SKM-1 (cell line): Measurements from ENCODE around the gene CAMKV.
"Not testable (repeated sequence)": the region's sequence is repeated elsewhere in the genome, so short reads cannot be mapped to it uniquely, and the experiment has no call there.

Source experiments
- DNase-seq: peaks from one replicate; lab custom pipeline; 2025; ENCODE audit not compliant: unreplicated experiment; lab: John Stamatoyannopoulos, UW

Gene CAMKV

DNA sequence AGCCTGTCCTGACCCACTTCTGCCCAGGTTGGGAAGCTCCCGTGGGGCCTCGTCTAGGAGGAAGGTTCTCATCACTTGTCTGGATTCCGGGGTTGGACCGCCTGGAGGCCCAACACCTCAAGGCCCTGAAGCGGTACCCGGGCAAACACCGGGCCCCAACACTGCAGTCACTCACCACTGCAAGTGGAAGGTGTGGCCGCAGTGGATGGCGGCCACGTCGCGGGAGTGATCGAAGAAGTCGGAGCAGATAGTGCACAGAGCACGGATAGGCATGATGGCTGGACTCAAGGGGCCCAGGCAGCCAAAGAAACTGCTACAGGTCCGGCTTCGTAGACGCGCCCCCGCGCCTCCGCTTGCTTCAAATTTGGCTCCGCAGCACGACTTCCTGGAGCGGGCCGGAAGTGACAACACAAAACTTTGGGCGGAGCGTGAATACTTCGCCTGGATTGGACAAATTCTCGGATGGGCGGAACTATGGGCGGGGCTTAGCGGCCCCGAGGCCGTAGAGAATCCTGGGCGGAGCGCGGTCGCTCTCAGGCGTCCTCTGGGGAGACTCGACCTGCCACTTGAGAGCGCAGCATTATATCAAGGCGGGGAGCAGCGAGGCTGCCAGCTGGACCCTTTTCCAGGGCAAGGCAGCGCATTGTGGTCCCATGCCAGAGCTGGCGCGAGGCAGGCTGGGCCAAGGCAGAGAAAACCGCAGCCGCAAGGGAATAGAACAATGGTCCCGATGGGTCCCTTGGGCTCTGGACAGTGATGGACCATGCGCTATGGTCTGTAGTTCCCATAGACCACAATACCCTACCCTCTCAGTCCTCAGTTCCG lies 13.3 kb downstream of the CAMKV start, which contains the start of gene TRAIP:
Gene TRAIP, minus strand, starts transcription at position 384 of the 825 bp plus-strand sequence. Its CDS starts 111 bp downstream, at position 273.
- peak; percentile 89 for DNase-seq

DNA sequence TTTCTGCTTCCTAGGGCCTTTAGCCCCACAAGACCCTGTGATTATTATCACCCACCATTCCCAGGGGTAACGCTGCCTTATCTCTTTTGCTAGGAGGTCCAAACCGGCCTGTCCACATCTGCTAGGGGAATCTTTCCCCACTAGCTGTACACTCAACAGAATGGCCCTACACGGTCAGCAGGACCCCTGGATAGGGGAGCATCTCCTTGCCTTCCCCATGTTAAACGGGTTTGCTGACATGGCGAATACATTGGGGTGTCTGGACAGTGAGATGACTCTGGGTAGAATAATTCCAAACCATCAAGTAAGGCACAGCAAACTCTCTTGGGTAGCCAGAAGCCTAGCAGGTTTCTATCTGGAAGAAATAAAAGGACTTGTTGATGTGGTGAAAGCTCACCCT lies 14.0 kb downstream of the CAMKV start:
- DNase-seq, result no peak

DNA sequence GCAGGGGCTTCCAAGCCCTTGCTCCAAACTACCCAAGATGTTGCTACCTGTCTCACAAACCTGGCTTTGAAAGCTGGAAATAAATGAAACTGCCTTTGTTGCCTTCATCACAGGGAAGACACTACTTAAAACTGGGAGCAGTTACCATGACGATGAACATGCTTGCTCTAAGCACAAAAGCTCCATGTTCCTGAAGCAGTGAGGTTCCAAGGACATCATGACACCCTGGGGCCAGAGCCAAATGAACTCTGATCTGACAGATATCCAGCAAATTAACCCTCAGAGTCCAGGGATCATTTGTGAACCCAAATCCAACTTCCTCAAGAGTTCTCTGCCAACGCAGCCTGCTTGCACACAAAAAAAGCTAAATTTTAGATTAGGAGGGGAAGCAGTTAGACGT lies 24.0 kb downstream of the CAMKV start:
- no peak for DNase-seq

DNA sequence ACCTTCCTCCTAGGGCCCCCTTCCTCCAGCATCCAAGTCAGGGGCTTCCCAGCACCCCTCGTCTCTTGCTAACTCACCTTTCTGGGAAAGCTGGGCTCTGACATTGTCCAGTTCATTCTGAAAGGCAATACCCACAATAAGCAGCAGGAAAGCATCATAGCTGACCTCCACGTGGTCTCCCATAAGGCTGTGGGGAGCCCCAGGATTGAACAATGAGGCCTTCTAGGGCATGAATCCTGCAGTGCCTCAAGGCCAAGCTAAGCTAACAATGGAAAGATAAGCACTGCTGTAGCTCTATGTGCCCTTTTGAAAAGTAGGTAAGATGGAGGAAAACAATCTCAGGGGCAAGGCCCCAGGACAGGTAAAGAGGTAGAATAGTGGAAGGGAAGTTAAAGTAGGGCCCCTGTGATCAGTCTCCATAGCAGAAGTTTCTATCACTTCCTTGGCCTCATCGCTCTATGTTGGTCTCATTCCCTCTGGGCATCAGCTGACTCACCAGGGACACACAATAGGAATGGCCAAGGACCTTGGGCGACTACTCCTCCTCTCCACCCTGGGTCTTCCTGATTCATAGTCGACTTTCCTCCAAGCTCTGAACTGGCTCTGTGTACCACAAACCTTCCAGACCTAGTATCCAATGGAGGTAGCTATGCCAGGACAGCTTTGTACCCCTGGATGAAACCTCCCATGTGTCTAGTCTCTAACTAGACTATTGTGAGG lies 25.1 kb downstream of the CAMKV start:
- no peak for DNase-seq

DNA sequence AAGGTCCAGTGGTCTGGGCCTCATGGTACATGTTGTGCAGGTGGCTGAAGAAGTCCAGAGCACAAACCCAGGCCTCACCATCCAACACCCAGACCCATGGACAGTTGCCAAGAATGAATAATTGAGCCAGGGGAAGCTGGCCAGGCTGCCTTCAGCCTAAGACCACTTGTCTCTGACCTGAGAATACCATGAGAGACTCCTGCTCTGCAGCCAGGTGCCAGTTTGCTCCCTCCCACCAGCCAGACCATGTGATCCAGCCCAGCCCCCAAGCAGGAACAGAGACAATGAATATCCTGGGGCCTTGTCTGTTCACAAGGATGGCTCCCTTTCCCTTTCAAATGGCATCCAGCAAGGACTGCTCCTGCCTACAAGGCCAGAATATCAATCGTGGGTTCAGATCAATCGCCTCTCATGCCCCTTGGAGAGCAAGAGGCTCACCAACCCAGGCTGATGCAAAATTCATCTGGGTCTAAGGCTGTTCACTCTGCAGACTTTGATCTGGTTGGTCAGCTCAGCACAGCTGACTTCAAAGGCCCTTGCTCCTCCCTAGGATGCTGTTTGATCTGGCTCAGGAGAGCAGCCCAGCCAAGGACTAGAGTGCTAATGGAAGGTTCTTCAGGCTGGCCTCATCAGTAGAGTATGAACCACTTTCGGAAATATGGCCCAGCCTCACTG lies 26.7 kb downstream of the CAMKV start:
- no peak for DNase-seq

DNA sequence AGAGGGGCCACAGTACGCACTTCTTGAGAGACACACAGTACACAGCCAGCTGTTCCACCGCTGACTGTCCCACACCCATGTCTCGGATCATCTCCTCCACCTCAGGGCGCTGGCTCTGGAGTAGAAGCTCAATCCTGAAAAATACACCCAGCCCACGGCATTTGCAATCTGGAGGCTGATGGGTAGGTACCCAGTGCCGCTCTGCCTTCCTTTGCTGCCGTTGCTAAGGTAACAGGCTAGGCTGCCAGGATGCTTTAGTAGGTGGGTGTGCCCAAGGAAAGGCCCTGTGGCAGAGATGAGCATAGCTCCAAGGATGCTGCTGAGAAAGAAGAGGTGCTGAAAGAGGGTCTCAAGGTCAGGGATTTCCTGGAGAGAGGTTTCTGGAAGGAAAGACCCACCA lies 27.9 kb downstream of the CAMKV start:
- DNase-seq, result no peak

DNA sequence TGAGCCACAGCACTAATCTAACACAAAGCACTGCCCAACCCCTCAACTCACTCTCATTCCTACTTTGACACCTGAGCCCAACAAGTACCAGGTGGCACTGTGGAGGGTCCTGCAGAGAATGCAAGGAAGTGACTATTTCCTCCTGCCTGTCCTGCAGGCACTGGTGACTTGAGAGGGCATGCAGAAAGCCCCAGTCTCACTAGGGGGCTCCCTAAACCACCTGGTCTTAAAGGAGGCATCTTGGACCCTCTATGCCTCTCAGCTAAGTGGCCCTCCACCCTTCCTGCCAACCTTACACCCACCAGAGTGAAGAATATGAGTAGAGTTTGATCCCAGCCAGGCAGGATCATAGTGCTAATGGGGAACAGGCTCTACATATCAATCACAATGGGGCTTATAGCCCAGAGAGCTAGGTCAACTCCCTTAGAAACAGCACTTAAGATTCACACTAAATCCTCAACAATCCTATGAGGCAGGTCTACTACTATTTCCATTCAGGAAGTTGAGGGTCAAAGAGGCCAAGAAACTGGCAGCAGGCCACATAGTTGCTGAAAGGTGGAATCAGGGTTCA lies 28.5 kb downstream of the CAMKV start:
- DNase-seq, result no peak

DNA sequence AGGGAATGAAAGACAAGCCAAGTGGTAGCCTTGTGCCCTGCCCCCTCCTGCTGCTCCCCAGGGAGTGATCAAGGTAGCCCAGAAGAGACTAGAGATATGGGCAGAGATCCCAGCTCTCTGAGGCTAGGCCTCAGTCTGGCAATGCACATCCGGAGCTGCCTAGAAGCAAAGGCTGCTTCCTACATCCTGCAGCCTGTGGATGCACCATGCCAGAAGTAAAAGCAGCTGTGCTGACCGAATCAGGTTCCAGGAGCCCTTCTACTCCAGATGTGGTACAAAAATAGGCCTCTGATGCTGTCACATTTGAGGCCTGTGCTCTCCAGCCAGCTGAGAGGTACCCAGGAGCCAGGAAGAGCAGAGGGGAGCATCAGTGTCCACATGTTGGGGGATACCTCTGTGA lies 29.3 kb downstream of the CAMKV start:
- no peak for DNase-seq

DNA sequence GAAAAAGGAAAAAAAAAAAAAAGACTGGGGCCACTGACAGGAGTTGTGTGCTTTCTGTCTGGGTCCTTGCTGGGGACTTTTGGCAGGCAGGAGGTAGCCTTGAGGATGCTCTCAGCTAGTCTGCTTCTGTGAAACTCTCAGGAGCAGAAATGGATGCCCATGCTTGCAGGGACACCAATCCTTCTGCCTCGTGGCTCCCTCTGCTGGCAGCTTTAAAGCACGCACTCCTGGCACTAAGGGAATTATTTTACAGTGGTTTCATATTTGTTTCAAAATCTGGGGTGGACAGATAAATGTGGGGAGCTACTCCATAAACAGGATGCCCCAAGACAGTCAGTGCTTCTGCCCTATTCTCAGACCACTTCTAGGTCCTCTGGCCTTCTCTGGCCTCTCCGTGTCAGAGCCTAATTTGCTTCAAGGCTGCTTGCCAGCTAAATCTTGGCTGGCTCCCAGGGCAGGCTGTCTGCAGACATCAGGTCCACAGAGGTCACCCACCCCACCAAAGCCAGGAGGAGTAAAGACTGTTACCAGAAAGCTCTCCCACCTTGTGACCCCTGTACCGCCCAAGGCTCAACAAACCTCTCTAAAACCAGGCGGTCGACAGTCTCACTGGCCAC lies 30.4 kb downstream of the CAMKV start:
- peak; percentile 63 for DNase-seq

DNA sequence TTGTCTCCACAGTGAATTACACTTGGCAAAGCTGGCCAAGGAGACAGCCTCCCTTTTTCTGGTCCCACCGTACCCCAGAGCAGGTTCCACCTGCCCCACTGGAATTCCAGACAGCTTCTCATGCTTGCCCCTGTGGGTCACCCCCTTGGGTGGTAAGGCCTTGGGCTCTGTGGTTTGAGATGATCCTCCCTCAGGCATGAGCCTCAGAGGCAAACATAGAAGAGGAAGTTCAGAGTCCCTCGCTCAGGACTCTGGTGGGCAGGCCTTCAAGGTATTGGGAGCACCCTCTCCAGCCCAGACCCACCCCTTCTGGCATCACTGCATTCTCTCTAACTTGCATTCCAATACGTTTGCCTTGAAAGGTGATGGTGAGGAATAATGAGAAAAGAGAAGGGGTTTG lies 38.4 kb downstream of the CAMKV start:
- no peak for DNase-seq

DNA sequence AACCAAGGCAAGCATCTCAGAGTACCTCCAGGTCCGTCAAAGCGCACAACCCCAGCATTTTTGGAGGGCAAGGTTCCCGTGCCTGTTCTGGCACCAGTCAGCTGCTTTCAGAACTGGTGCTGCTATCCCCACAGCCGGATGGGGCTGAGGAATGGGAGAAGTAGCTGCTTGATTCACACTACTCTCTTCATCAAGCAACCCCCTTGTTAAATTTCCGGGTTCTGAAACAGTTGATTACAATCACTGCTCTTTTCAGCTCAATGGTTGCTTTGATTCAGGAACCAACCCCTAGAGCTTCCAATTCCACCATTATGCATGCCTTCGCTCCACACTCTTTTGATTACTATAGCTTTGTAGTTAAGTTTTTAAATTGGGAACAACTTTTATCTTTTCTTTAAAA lies 43.7 kb downstream of the CAMKV start:
- DNase-seq, result no peak

DNA sequence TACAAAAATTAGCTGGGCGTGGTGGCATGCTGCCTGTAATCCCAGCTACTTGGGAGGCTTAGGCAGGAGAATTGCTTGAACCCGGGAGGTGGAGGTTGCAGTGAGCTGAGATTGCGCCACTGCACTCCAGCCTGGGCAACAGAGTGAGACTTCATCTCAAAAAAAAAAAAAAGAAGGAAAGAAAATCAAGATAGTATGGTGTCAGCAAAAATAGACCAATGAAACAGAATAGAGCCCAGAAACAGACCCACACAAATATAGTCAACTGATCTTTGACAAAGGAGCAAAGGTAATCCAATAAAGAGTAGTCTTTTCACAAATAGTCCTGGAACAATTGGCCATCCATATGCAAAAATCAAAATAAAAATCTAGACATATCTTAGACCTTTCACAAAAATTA lies 46.6 kb downstream of the CAMKV start:
- DNase-seq, result not testable (repeated sequence)

DNA sequence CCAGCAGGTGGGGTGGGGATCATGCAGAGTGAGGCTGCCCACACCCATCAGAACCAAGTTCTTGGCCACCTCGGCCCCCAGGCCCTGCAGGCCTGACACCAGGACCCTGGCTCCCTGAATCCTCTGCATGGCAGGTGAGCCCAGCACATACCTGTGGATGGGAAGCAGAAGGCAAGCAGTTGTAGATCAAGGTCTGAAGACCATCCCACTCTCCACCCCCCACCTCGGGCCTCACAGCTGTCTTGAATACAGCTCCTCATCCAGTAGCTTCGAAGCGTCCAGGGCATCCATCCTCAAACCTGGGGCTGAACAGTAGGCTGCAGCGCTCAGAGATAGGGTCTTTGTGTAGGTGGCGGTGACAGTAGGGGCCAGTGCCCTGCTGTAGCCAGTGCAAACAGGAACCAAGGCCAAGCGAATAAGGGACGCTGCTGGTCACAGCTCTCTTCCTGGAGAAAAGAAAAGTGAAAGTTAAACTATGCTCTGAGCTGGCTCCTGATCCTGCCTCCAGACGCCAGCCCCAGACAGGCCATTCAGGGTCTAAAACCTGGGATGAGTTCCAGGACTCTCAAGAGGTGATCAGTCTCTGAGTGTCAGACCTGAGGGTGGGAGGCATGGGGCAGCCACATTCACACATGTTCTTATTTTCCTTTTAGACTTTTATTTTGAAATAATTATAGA lies 56.1 kb downstream of the CAMKV start, which contains the start of gene UBA7:
Gene UBA7, minus strand, starts transcription at position 457 of the 678 bp plus-strand sequence. Its CDS starts 166 bp downstream, at position 291.
- DNase-seq, result no peak

DNA sequence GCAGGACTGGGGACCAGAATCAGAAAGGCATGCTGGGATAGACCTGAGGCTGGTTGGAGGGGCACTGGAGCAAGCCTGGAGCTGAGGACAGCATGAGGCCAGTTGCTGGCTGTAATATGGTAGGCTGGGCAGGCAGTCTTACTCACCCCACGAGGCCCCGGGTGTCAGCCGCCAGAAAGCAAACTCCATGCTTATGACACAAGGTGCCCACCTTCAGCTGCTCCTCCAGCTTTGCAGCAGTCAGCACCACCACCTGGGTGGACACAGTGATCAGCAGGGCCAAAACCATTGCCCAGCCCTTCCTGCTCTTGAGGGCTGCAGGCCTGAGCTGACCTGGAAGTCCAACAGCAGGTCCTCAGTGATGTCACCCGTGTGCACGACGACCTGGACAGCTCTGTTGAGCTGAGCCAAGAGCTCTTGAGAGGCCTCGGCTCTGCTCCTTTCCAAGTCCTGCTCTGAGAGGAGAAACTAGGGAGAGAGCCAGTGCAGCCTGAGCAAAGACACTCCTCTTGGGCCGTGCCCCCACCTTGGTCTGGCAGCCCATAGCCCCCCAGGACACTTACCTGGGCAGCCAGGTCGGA lies 56.7 kb downstream of the CAMKV start:
- no peak for DNase-seq
